HEK293 (cell line): ENCODE data around the gene ANAPC2.

Experiments used
- CTCF ChIA-PET: fragments of 350-600 bp; formaldehyde crosslinking; extraction: SDS; loops from one replicate; lab custom pipeline; 2021; ENCODE audit warnings: antibody characterized with exemption; lab: Yijun Ruan, JAX
- POLR2A ChIA-PET: fragments of 300-600 bp; formaldehyde crosslinking; extraction: SDS; loops from one replicate; lab custom pipeline; 2020; ENCODE audit warnings: antibody characterized with exemption, inconsistent platforms; lab: Yijun Ruan, JAX
- H3K27ac ChIP-seq: fragments of 200-500 bp; sonication (Bioruptor generic); 2 replicates; pipeline ENCODE4 v1.5.1; 2014; ENCODE audit warnings: low read depth, low read length, control low read depth, inconsistent platforms; ENCODE audit errors: extremely low read depth
- H3K36me3 ChIP-seq, 2 experiments: fragments of 200-500 bp in 1 of 2; sonication (Bioruptor generic) in 1 of 2; 1 replicate in 1 of 2; 2 replicates in 1 of 2; pipeline ENCODE4 v1.5.1; 2014 to 2017; ENCODE audit warnings: inconsistent platforms in 2 of 2, low read length in 2 of 2; ENCODE audit not compliant: control insufficient read depth in 2 of 2, insufficient read depth in 1 of 2
- H3K4me1 ChIP-seq: fragments of 200-500 bp; sonication (Bioruptor generic); 2 replicates; pipeline ENCODE4 v1.5.1; 2014; ENCODE audit warnings: mild to moderate bottlenecking, low read length, inconsistent platforms; ENCODE audit not compliant: control insufficient read depth, insufficient read depth
- H3K4me3 ChIP-seq: 2 replicates; pipeline ENCODE4 v1.5.1; 2011; ENCODE audit warnings: low read depth, mild to moderate bottlenecking, control low read depth, low read length, moderate library complexity
- H3K9me3 ChIP-seq: fragments of 200-500 bp; sonication (Bioruptor generic); 2 replicates; pipeline ENCODE4 v1.5.1; 2014; ENCODE audit warnings: low read depth, low read length, inconsistent platforms; ENCODE audit not compliant: control insufficient read depth, insufficient read depth
- BCL11A ChIP-seq: fragments of 450-650 bp; formaldehyde crosslinking; IDR thresholded peaks from 2 replicates; pipeline ENCODE4 v1.5.1; 2016; ENCODE audit warnings: low read depth, missing biosample characterization, missing genetic modification characterization
- KLF1 ChIP-seq: fragments of 450-650 bp; formaldehyde crosslinking; IDR thresholded peaks from 2 replicates; pipeline ENCODE4 v1.5.1; 2016; ENCODE audit warnings: missing biosample characterization, missing genetic modification characterization
- KLF10 ChIP-seq: fragments of 450-650 bp; IDR thresholded peaks from 2 replicates; pipeline ENCODE4 v1.5.1; 2018; ENCODE audit warnings: missing biosample characterization, mild to moderate bottlenecking, missing genetic modification characterization
- KLF7 ChIP-seq: fragments of 450-650 bp; formaldehyde crosslinking; IDR thresholded peaks from 2 replicates; pipeline ENCODE4 v1.5.1; 2016; ENCODE audit warnings: missing biosample characterization, missing genetic modification characterization, borderline replicate concordance
- KLF8 ChIP-seq: fragments of 450-650 bp; formaldehyde crosslinking; IDR thresholded peaks from 2 replicates; pipeline ENCODE4 v1.5.1; 2016; ENCODE audit warnings: missing biosample characterization, missing genetic modification characterization
- MYNN ChIP-seq: fragments of 450-650 bp; formaldehyde crosslinking; IDR thresholded peaks from 2 replicates; pipeline ENCODE4 v1.5.1; 2016; ENCODE audit warnings: missing biosample characterization, missing genetic modification characterization, borderline replicate concordance
- OSR2 ChIP-seq: fragments of 450-650 bp; formaldehyde crosslinking; IDR thresholded peaks from 2 replicates; pipeline ENCODE4 v1.5.1; 2016; ENCODE audit warnings: missing biosample characterization, missing genetic modification characterization
- PATZ1 ChIP-seq: fragments of 450-650 bp; formaldehyde crosslinking; IDR thresholded peaks from 2 replicates; pipeline ENCODE4 v1.5.1; 2016; ENCODE audit warnings: missing biosample characterization, missing genetic modification characterization
- SP2 ChIP-seq: fragments of 450-650 bp; formaldehyde crosslinking; IDR thresholded peaks from 2 replicates; pipeline ENCODE4 v1.5.1; 2016; ENCODE audit warnings: missing biosample characterization, missing genetic modification characterization
- SP3 ChIP-seq: fragments of 450-650 bp; formaldehyde crosslinking; IDR thresholded peaks from 2 replicates; pipeline ENCODE4 v1.5.1; 2016; ENCODE audit warnings: missing biosample characterization, missing genetic modification characterization
- SP7 ChIP-seq: fragments of 450-650 bp; formaldehyde crosslinking; IDR thresholded peaks from 2 replicates; pipeline ENCODE4 v1.5.1; 2016; ENCODE audit warnings: missing biosample characterization, missing genetic modification characterization
- ZNF623 ChIP-seq: fragments of 450-650 bp; formaldehyde crosslinking; IDR thresholded peaks from 2 replicates; pipeline ENCODE4 v1.5.1; 2016; ENCODE audit warnings: missing biosample characterization, missing genetic modification characterization
- ZSCAN30 ChIP-seq: fragments of 450-650 bp; IDR thresholded peaks from 2 replicates; pipeline ENCODE4 v1.5.1; 2018; ENCODE audit warnings: missing biosample characterization, mild to moderate bottlenecking, missing genetic modification characterization, moderate library complexity
- ZXDB ChIP-seq: fragments of 450-650 bp; formaldehyde crosslinking; IDR thresholded peaks from 2 replicates; pipeline ENCODE4 v1.5.1; 2016; ENCODE audit warnings: missing biosample characterization, missing genetic modification characterization
- TF ChIP-seq, protein P1 (sequence below): fragments of 450-650 bp; formaldehyde crosslinking; IDR thresholded peaks from 2 replicates; pipeline ENCODE4 v1.5.1; 2016; ENCODE audit warnings: missing biosample characterization, missing genetic modification characterization
- TF ChIP-seq, protein P2 (sequence below): fragments of 450-650 bp; formaldehyde crosslinking; IDR thresholded peaks from 2 replicates; pipeline ENCODE4 v1.5.1; 2016; ENCODE audit warnings: missing biosample characterization, missing genetic modification characterization
- TF ChIP-seq, protein P3 (sequence below): fragments of 450-650 bp; formaldehyde crosslinking; IDR thresholded peaks from 2 replicates; pipeline ENCODE4 v1.5.1; 2016; ENCODE audit warnings: missing biosample characterization, missing genetic modification characterization

The ANAPC2 gene

DNA sequence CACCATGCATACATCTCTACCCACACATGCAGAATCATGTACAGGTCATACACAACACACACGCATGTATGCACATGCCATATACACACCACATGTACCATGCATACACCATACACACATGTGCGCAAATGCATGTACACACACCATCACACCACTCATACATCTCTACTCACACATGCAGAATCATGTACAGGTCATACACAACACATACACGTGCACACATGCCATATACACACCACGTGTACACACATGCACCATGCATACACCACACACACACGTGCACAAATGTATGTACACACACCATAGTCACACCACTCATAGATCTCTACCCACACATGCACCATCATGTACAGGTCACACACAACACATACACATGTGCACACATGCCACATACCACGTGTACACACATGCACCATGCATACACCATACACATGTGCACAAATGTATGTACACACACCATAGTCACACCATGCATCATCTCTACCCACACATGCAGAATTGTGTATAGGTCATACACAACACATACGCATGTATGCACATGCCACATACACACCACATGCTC lies 35.4 kb downstream of the ANAPC2 start (continued):
- TF ChIP-seq, protein P1, sequence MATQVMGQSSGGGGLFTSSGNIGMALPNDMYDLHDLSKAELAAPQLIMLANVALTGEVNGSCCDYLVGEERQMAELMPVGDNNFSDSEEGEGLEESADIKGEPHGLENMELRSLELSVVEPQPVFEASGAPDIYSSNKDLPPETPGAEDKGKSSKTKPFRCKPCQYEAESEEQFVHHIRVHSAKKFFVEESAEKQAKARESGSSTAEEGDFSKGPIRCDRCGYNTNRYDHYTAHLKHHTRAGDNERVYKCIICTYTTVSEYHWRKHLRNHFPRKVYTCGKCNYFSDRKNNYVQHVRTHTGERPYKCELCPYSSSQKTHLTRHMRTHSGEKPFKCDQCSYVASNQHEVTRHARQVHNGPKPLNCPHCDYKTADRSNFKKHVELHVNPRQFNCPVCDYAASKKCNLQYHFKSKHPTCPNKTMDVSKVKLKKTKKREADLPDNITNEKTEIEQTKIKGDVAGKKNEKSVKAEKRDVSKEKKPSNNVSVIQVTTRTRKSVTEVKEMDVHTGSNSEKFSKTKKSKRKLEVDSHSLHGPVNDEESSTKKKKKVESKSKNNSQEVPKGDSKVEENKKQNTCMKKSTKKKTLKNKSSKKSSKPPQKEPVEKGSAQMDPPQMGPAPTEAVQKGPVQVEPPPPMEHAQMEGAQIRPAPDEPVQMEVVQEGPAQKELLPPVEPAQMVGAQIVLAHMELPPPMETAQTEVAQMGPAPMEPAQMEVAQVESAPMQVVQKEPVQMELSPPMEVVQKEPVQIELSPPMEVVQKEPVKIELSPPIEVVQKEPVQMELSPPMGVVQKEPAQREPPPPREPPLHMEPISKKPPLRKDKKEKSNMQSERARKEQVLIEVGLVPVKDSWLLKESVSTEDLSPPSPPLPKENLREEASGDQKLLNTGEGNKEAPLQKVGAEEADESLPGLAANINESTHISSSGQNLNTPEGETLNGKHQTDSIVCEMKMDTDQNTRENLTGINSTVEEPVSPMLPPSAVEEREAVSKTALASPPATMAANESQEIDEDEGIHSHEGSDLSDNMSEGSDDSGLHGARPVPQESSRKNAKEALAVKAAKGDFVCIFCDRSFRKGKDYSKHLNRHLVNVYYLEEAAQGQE (tag by site-specific recombination): no peak
- TF ChIP-seq ZNF623 (tag by site-specific recombination): no peak
- TF ChIP-seq KLF10 (tag by site-specific recombination): no peak
- TF ChIP-seq, protein P2, sequence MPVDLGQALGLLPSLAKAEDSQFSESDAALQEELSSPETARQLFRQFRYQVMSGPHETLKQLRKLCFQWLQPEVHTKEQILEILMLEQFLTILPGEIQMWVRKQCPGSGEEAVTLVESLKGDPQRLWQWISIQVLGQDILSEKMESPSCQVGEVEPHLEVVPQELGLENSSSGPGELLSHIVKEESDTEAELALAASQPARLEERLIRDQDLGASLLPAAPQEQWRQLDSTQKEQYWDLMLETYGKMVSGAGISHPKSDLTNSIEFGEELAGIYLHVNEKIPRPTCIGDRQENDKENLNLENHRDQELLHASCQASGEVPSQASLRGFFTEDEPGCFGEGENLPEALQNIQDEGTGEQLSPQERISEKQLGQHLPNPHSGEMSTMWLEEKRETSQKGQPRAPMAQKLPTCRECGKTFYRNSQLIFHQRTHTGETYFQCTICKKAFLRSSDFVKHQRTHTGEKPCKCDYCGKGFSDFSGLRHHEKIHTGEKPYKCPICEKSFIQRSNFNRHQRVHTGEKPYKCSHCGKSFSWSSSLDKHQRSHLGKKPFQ: peak; percentile 95
- no peak for TF ChIP-seq ZXDB
- TF ChIP-seq SP7 (tag by site-specific recombination): no peak
- TF ChIP-seq, all 188 proteins: peak for 1

- Histone ChIP-seq H3K27ac (no peak overlapping the region), H3K4me3 (no peak overlapping the region), H3K36me3 (no peaks in the 10 kb centered on the region), H3K4me1 (no peaks in the 10 kb centered on the region), H3K9me3 (no peaks in the 10 kb centered on the region)
- CTCF ChIA-PET: interaction anchor here (0.6 to 0.9 kb wide), 7 partner anchors 10 to 363 kb away, joined by 3 to 4 read pairs (median 3); no protein-coding TSS in a partner anchor
- no peak for TF ChIP-seq BCL11A (tag by site-specific recombination)
- TF ChIP-seq SP3 (tag by site-specific recombination): peak; percentile 75
- TF ChIP-seq KLF1 (tag by site-specific recombination): peak; percentile 83
- no peak for TF ChIP-seq ZXDB
- TF ChIP-seq MYNN (tag by site-specific recombination): peak; percentile 82; the same call in 1 of the 2 replicates
- no peak for TF ChIP-seq KLF7 (tag by site-specific recombination)
- no peak for TF ChIP-seq OSR2 (tag by site-specific recombination)
- no peak for TF ChIP-seq ZSCAN30 (tag by site-specific recombination)
- peak; percentile 94 for TF ChIP-seq KLF8 (tag by site-specific recombination)
- peak; percentile 67 for TF ChIP-seq SP2 (tag by site-specific recombination)
- TF ChIP-seq, protein P3, sequence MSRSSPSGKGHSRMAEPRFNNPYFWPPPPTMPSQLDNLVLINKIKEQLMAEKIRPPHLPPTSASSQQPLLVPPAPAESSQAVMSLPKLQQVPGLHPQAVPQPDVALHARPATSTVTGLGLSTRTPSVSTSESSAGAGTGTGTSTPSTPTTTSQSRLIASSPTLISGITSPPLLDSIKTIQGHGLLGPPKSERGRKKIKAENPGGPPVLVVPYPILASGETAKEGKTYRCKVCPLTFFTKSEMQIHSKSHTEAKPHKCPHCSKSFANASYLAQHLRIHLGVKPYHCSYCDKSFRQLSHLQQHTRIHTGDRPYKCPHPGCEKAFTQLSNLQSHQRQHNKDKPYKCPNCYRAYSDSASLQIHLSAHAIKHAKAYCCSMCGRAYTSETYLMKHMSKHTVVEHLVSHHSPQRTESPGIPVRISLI (tag by site-specific recombination): peak; percentile 98
- TF ChIP-seq PATZ1 (tag by site-specific recombination): peak; percentile 78
- POLR2A ChIA-PET: interaction anchor here (0.6 to 3.3 kb wide), 31 partner anchors 10 to 788 kb away, joined by 3 to 52 read pairs (median 4); partner anchors contain the start of genes ANAPC2, EXD3, LRRC26 and MAN1B1
These were observed 37.5 kb downstream of the ANAPC2 start for GRCh38 chr9:137150617-137151457.
